Mammary epithelial cell (primary cell): ENCODE data around the gene UNC5C.

ENCODE experiments used
- EZH2 ChIP-seq: IDR thresholded peaks from 2 replicates; pipeline ENCODE4 v1.6.1; 2012; ENCODE audit warnings: low read length, inconsistent platforms, borderline replicate concordance
- TF ChIP-seq, protein P1 (sequence below), 2 donors: IDR thresholded peaks in 1 of 2; conservative IDR thresholded peaks in 1 of 2; 2 replicates each; pipeline ENCODE4 v1.5.1; 2011 to 2012; ENCODE audit warnings: inconsistent platforms in 2 of 2, low read length in 2 of 2, mild to moderate bottlenecking in 2 of 2, control low read depth in 1 of 2, low read depth in 1 of 2; ENCODE audit not compliant: insufficient read depth in 1 of 2; ENCODE audit errors: extremely low read depth in 1 of 2

DNA sequence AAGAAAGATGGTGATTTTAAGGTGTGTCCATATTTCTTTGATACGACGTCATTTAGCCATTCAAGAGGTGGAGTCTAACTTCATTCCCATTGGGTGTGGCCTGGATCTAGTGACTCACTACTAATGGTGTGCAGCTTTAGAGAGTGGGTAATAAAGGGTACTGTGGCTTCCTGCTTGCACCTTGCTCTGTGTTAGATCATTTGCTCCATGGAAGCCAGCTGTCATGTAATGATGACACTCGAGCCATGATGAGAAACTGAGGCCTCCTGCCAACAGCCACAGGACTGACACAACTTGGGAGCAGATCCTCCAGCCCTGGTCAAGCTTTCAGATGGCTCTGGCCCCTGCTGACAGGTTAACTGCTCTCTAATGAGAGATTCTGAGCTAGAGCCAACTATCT, 82.0 kb downstream of the UNC5C start:
- TF ChIP-seq, protein P1, sequence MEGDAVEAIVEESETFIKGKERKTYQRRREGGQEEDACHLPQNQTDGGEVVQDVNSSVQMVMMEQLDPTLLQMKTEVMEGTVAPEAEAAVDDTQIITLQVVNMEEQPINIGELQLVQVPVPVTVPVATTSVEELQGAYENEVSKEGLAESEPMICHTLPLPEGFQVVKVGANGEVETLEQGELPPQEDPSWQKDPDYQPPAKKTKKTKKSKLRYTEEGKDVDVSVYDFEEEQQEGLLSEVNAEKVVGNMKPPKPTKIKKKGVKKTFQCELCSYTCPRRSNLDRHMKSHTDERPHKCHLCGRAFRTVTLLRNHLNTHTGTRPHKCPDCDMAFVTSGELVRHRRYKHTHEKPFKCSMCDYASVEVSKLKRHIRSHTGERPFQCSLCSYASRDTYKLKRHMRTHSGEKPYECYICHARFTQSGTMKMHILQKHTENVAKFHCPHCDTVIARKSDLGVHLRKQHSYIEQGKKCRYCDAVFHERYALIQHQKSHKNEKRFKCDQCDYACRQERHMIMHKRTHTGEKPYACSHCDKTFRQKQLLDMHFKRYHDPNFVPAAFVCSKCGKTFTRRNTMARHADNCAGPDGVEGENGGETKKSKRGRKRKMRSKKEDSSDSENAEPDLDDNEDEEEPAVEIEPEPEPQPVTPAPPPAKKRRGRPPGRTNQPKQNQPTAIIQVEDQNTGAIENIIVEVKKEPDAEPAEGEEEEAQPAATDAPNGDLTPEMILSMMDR (conservative IDR thresholded peaks at IDR 0.05 in 1 of 2, IDR thresholded peaks at IDR 0.05 in 1 of 2; ENCODE audit: extremely low read depth in 1 of 2, insufficient read depth in 1 of 2, low read depth in 1 of 2, low read length in 2 of 2) = no peak
- TF ChIP-seq EZH2 = no peak
